Measurements from ENCODE around the gene MCC. TPM values are rescaled to one million over a fixed set of nuclear protein-coding genes. Genes with fewer than 3 reads are reported as not detected.

The MCC gene
- total and polyA plus RNA-seq, 2 donors from 2014 or later, result 2.4 to 20.6 TPM

GRCh38 chr5:113371721-113372196 is 116.5 kb downstream of the MCC start:
- no peak for FAIRE-seq
- no peak overlapping the region for H3K27ac ChIP-seq (ENCODE audit: low read depth in 2 of 2, low read length in 2 of 2)
- no peaks in the 10 kb centered on the region for H3K36me3 ChIP-seq (ENCODE audit: control insufficient read depth in 2 of 3, insufficient read depth in 3 of 3, low read length in 3 of 3)
- H3K9me3 ChIP-seq (ENCODE audit: control insufficient read depth in 2 of 3, insufficient read depth in 1 of 3, low read length in 3 of 3), result no peaks in the 10 kb centered on the region
- H3K9ac ChIP-seq (ENCODE audit: low read length in 3 of 3), result no peak overlapping the region
- no peak for TF ChIP-seq CTCF (IDR thresholded peaks at IDR 0.05; ENCODE audit: borderline replicate concordance, extremely low read depth, insufficient read depth)
- no peaks in the 10 kb centered on the region for H3K4me1 ChIP-seq (ENCODE audit: control insufficient read depth in 2 of 3, insufficient read depth in 2 of 3, low read depth in 1 of 3, low read length in 3 of 3)
- no peak overlapping the region for H3K4me3 ChIP-seq (ENCODE audit: low read length in 3 of 3)
- no peaks in the 10 kb centered on the region for H3K27me3 ChIP-seq (ENCODE audit: control insufficient read depth, insufficient read depth, low read length)
- peak in 2 of 5 donors; percentile 61 to 83 for DNase-seq
- intact Hi-C loops (cut with DNase I), result no loop called here

DNA sequence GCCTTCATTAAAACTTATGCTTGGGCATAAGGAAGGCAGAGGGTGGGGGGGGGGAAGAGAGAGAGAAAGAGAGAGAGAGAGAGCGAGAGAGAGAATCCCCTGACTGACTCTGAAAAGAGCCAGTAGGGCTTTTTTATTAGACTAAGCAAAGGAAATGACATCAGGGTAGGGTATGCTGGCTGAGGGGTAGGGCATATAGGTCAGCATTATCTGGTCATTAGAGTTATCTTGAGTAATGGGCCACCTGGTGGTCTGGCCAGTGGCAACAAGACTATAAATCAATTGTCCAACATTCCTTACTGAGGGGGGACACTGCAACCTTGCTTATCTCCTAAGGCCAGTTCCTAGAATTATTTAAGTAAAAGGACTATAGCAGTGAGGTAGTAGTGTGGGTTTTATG is 120.7 kb downstream of the MCC start:
- FAIRE-seq, result no peak
- no peak for DNase-seq

GRCh38 chr5:113364466-113364865 is 123.8 kb downstream of the MCC start:
- FAIRE-seq (no peak), DNase-seq (no peak)
- Histone ChIP-seq H3K4me3 (ENCODE audit: low read length in 3 of 3) (no peak overlapping the region), H3K36me3 (ENCODE audit: control insufficient read depth in 2 of 3, insufficient read depth in 3 of 3, low read length in 3 of 3) (no peaks in the 10 kb centered on the region), H3K9ac (ENCODE audit: low read length in 3 of 3) (no peak overlapping the region), H3K27ac (ENCODE audit: low read depth in 2 of 2, low read length in 2 of 2) (no peak overlapping the region), H3K9me3 (ENCODE audit: control insufficient read depth in 2 of 3, insufficient read depth in 1 of 3, low read length in 3 of 3) (peaks cover 0 to 10% (median 0%) of the 10 kb centered on the region in 3 donors), H3K4me1 (ENCODE audit: control insufficient read depth in 2 of 3, insufficient read depth in 2 of 3, low read depth in 1 of 3, low read length in 3 of 3) (no peaks in the 10 kb centered on the region), H3K27me3 (ENCODE audit: control insufficient read depth, insufficient read depth, low read length) (no peaks in the 10 kb centered on the region)
- TF ChIP-seq CTCF (IDR thresholded peaks at IDR 0.05; ENCODE audit: borderline replicate concordance, extremely low read depth, insufficient read depth), result no peak
- intact Hi-C loops (cut with DNase I), result no loop called here

More for the DNA sequence above, 120.7 kb downstream of the MCC start:
- intact Hi-C loops (cut with DNase I), result no loop called here
- no peak overlapping the region for H3K9ac ChIP-seq (ENCODE audit: low read length in 3 of 3)
- no peaks in the 10 kb centered on the region for H3K4me1 ChIP-seq (ENCODE audit: control insufficient read depth in 2 of 3, insufficient read depth in 2 of 3, low read depth in 1 of 3, low read length in 3 of 3)
- no peak for TF ChIP-seq CTCF (IDR thresholded peaks at IDR 0.05; ENCODE audit: borderline replicate concordance, extremely low read depth, insufficient read depth)
- H3K27me3 ChIP-seq (ENCODE audit: control insufficient read depth, insufficient read depth, low read length), result no peaks in the 10 kb centered on the region
- H3K36me3 ChIP-seq (ENCODE audit: control insufficient read depth in 2 of 3, insufficient read depth in 3 of 3, low read length in 3 of 3), result no peaks in the 10 kb centered on the region
- H3K27ac ChIP-seq (ENCODE audit: low read depth in 2 of 2, low read length in 2 of 2), result no peak overlapping the region
- H3K9me3 ChIP-seq (ENCODE audit: control insufficient read depth in 2 of 3, insufficient read depth in 1 of 3, low read length in 3 of 3), result peaks cover 0 to 10% (median 0%) of the 10 kb centered on the region in 3 donors
- no peak overlapping the region for H3K4me3 ChIP-seq (ENCODE audit: low read length in 3 of 3)

DNA sequence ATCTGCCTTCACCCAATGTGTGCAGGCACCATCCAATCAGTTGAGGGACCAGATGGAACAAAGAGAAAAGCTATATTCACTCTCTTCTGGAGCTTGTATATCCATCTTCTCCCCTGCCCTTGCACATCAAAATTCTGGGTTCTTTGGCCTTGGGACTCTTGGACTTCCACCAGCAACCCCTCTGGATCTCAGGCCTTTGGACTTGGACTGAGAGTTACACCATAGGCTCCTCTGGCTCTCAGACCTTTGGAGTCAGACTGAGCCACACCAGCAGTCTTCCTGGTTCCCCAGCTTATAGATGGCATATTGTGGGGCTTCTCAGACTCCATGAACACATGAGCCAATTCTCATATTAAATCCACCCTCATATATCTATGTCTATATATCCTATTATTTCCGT is 126.6 kb downstream of the MCC start:
- intact Hi-C loops (cut with DNase I), result no loop called here
- DNase-seq, result no peak
- no peaks in the 10 kb centered on the region for H3K27me3 ChIP-seq (ENCODE audit: control insufficient read depth, insufficient read depth, low read length)
- no peak for TF ChIP-seq CTCF (IDR thresholded peaks at IDR 0.05; ENCODE audit: borderline replicate concordance, extremely low read depth, insufficient read depth)
- H3K9me3 ChIP-seq (ENCODE audit: control insufficient read depth in 2 of 3, insufficient read depth in 1 of 3, low read length in 3 of 3), result peaks cover 0 to 10% (median 0%) of the 10 kb centered on the region in 3 donors
- H3K27ac ChIP-seq (ENCODE audit: low read depth in 2 of 2, low read length in 2 of 2), result no peak overlapping the region
- H3K9ac ChIP-seq (ENCODE audit: low read length in 3 of 3), result no peak overlapping the region
- H3K36me3 ChIP-seq (ENCODE audit: control insufficient read depth in 2 of 3, insufficient read depth in 3 of 3, low read length in 3 of 3), result no peaks in the 10 kb centered on the region
- H3K4me1 ChIP-seq (ENCODE audit: control insufficient read depth in 2 of 3, insufficient read depth in 2 of 3, low read depth in 1 of 3, low read length in 3 of 3), result no peaks in the 10 kb centered on the region
- FAIRE-seq, result no peak
- no peak overlapping the region for H3K4me3 ChIP-seq (ENCODE audit: low read length in 3 of 3)

Data from kidney (tissue), 14 donors.